Measurements from ENCODE around the gene STPG2. TPM values are rescaled to one million over a fixed set of nuclear protein-coding genes. Genes with fewer than 3 reads are reported as not detected.
A peak's percentile ranks its signal among the peaks of the same experiment; 100 is the strongest.

The STPG2 gene
- total RNA-seq, 2 experiments from 2014 or later: not detected

DNA sequence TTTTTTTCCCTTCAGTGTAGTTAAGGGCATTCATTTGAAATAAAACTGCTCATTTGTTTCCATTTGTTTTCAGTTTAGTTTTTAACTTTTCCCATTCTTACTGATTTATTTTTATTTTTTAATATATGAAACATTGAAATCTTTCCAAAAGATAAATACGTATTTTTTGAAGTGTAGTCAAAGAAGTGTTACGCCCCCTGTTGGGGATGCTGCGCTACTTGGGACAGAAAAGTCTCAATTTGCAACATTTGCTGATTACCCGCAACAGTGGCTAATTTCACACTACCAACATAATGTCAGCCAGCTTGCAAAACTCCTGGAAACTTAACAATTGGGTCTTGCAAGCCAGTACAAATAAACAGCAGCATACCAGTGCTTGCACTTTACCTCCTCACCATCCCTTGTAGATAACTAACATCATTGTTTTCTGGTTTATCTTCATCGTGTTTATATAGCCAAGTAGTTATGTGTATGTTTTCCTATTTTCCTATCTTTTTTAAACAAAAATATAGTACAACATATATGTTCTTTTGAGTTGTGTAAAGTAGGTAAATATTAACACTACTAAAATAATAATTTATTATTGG, 158.6 kb downstream of the STPG2 start:
- Histone ChIP-seq H3K4me3 (ENCODE audit: low read depth, low read length, poor library complexity, severe bottlenecking) (no peak overlapping the region), H3K4me1 (ENCODE audit: insufficient read depth, low read length, poor library complexity, severe bottlenecking) (no peaks in the 10 kb centered on the region), H3K36me3 (ENCODE audit: insufficient read depth, low read length) (no peaks in the 10 kb centered on the region), H2AFZ (ENCODE audit: low read length) (no peak overlapping the region), H3K79me2 (ENCODE audit: insufficient read depth, low read depth, low read length) (no peaks in the 10 kb centered on the region), H4K20me1 (ENCODE audit: insufficient read depth, low read length) (no peaks in the 10 kb centered on the region), H3K9me2 (ENCODE audit: insufficient read depth, low read length) (no peaks in the 10 kb centered on the region), H3K4me2 (ENCODE audit: low read length) (no peak overlapping the region), H3K27ac (ENCODE audit: low read depth, low read length, poor library complexity, severe bottlenecking) (no peak overlapping the region), H3K9me3 (ENCODE audit: low read length) (no peaks in the 10 kb centered on the region)
- ChIA-PET POLR2A (no interaction called here), CTCF (ENCODE audit: unreplicated experiment) (no interaction called here)
- peak; percentile 7 for DNase-seq (ENCODE audit: low spot score)
- intact Hi-C loops (cut with micrococcal nuclease; ENCODE audit: unreplicated experiment): no loop called here
- BruUV-seq (replicated peaks): no TSS peak
- TF ChIP-seq, protein P1, sequence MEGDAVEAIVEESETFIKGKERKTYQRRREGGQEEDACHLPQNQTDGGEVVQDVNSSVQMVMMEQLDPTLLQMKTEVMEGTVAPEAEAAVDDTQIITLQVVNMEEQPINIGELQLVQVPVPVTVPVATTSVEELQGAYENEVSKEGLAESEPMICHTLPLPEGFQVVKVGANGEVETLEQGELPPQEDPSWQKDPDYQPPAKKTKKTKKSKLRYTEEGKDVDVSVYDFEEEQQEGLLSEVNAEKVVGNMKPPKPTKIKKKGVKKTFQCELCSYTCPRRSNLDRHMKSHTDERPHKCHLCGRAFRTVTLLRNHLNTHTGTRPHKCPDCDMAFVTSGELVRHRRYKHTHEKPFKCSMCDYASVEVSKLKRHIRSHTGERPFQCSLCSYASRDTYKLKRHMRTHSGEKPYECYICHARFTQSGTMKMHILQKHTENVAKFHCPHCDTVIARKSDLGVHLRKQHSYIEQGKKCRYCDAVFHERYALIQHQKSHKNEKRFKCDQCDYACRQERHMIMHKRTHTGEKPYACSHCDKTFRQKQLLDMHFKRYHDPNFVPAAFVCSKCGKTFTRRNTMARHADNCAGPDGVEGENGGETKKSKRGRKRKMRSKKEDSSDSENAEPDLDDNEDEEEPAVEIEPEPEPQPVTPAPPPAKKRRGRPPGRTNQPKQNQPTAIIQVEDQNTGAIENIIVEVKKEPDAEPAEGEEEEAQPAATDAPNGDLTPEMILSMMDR (conservative IDR thresholded peaks at IDR 0.05; ENCODE audit: low read length): peak; percentile 71
- no peak for TF ChIP-seq EZH2phosphoT487 (IDR thresholded peaks at IDR 0.05; ENCODE audit: borderline replicate concordance, low read depth, low read length)

DNA sequence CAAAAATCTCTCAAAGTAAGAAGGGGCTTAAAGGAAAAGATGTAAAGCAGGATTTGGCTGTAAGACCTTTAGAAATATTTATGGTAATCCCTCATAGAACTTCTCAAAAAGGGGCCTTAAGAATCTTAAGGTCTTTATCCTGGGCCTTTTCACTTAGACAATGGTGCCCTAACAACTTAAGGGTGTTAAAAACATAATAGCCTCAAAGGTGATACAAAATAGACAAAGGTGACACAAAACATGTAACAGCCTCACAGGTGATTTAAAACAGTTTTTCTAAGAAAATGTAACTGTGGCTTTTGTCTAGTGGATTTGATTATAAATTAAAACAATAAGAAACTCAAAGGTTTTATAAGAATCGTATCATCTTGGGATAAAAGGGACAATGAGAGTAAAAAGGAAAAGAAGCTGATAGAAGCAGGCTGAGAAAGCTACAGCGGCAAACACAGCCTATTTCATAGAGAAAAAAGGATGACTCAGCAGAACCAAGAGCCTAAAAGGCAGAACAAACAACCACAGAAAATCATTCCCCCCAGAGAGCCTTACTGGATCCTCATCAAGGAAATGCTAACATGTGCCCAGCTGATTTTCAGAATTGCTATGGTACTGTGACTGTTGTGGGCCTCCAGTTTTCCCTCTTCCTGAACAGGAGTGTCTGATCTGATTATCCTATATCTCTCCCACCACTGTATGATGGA, 164.3 kb downstream of the STPG2 start:
- Histone ChIP-seq H3K79me2 (ENCODE audit: insufficient read depth, low read depth, low read length) (no peaks in the 10 kb centered on the region), H3K4me1 (ENCODE audit: insufficient read depth, low read length, poor library complexity, severe bottlenecking) (no peaks in the 10 kb centered on the region), H3K4me3 (ENCODE audit: low read depth, low read length, poor library complexity, severe bottlenecking) (no peak overlapping the region), H3K36me3 (ENCODE audit: insufficient read depth, low read length) (no peaks in the 10 kb centered on the region), H3K9me2 (ENCODE audit: insufficient read depth, low read length) (no peaks in the 10 kb centered on the region), H3K27ac (ENCODE audit: low read depth, low read length, poor library complexity, severe bottlenecking) (no peak overlapping the region), H4K20me1 (ENCODE audit: insufficient read depth, low read length) (no peaks in the 10 kb centered on the region), H3K9me3 (ENCODE audit: low read length) (no peaks in the 10 kb centered on the region), H2AFZ (ENCODE audit: low read length) (no peak overlapping the region), H3K4me2 (ENCODE audit: low read length) (no peak overlapping the region)
- ChIA-PET CTCF (ENCODE audit: unreplicated experiment) (no interaction called here), POLR2A (interaction anchor here (0.6 to 0.7 kb wide), 2 partner anchors 1363 to 1674 kb away, joined by 3 read pairs; no protein-coding TSS in a partner anchor)
- no TSS peak for BruUV-seq (replicated peaks)
- intact Hi-C loops (cut with micrococcal nuclease; ENCODE audit: unreplicated experiment): no loop called here
- DNase-seq (ENCODE audit: low spot score): no peak
- TF ChIP-seq, protein P1 (conservative IDR thresholded peaks at IDR 0.05; ENCODE audit: low read length): no peak
